Effector memory CD4-positive, alpha-beta T cell (primary cell): ENCODE results near the gene CISH.

Experiments used
- DNase-seq, 3 donors: peaks; one replicate each; pipeline ENCODE4 v3.0.0-alpha.2; 2020
- H3K27ac ChIP-seq: 2 replicates; pipeline ENCODE4 v1.7.0; 2013; ENCODE audit warnings: mild to moderate bottlenecking, low read length, moderate library complexity; ENCODE audit not compliant: insufficient read depth, poor library complexity, severe bottlenecking
- H3K27me3 ChIP-seq: replicated peaks from 2 replicates; pipeline ENCODE4 v1.7.0; 2013; ENCODE audit warnings: mild to moderate bottlenecking, low read length; ENCODE audit not compliant: insufficient read depth, control insufficient read depth, poor library complexity, severe bottlenecking
- H3K36me3 ChIP-seq: 2 replicates; pipeline ENCODE4 v1.7.0; 2013; ENCODE audit warnings: mild to moderate bottlenecking, low read length, moderate library complexity; ENCODE audit not compliant: control insufficient read depth, insufficient read depth
- H3K4me1 ChIP-seq: 2 replicates; pipeline ENCODE4 v1.7.0; 2013; ENCODE audit warnings: low read length, mild to moderate bottlenecking; ENCODE audit not compliant: control insufficient read depth, insufficient read depth, poor library complexity, severe bottlenecking
- H3K4me3 ChIP-seq: 2 replicates; pipeline ENCODE4 v1.7.0; 2013; ENCODE audit warnings: low read length, low read depth, mild to moderate bottlenecking; ENCODE audit not compliant: insufficient read depth, poor library complexity, severe bottlenecking
- H3K9me3 ChIP-seq: 2 replicates; pipeline ENCODE4 v1.7.0; 2013; ENCODE audit warnings: mild to moderate bottlenecking, low read length, moderate library complexity; ENCODE audit not compliant: control insufficient read depth

Gene CISH

DNA sequence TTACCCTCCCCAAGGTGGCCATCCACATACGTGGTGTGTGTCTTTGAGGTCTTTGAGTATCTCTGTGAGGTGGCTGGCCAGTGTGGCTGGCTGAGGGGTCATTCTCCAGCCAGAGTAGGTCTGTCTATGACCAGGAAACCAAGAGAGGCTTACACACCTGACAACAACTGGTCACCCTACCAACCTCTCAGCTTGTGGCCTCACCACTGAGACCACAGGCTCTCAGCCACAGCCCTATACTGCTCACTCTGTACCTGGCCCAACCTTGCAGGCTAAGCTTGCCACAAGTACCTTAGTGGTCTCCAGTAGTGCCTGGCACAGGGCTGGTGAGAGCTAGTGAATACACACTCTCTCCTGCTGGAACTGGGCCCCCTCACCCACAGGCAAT is 37.1 kb downstream of the CISH start:
- peak overlapping the region; percentile 63 for H3K27ac ChIP-seq
- H3K4me1 ChIP-seq, result peaks cover 71% of the 10 kb centered on the region
- no peak for DNase-seq
- no peaks in the 10 kb centered on the region for H3K9me3 ChIP-seq
- no peaks in the 10 kb centered on the region for H3K27me3 ChIP-seq
- peaks cover 14% of the 10 kb centered on the region for H3K36me3 ChIP-seq
- H3K4me3 ChIP-seq, result peak overlapping the region; percentile 7

DNA sequence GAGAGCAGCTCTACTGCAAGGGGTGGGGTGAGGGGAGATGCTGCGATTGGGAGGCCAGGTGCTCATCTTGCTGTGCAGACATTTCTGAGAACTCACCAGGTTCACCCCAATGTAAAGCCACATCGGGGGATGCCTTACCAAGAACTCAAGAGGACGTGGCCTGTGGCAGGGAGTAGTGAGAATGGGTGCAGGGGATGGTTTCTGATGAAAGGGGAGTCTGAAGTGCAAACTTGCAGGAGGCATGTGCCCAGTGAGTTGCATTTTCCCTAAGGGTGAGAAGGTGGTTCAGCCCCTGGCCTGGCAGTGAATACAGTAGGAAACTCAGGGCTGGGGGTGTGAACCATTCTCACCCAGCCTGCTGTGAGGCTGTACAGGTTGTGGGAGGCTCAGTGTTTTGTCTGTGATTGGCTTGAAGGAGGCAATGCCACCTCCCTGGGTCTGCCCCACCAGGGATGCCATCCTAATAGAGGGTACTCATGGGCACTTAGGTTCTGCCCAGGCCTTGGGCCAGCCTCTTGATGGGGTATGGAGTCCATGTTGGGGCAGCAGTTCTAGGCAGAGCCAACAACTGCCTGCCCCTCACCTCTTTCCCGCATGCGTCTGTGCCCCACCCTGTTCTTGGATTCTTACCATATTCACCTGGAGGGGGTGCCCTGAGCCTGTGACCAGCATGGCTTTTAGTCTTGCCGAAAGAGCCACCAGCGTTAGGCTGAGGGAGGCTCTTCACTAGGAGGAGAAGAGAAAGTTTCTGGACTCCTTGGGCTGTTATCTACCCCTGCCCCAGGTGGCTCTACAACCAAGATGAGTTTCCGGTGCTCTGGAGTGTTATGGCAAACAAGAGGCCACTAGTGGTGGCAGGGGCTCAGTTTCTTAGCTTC is 37.8 kb downstream of the CISH start:
- Histone ChIP-seq H3K27ac (peak overlapping the region; percentile 63), H3K27me3 (no peaks in the 10 kb centered on the region), H3K4me3 (peak overlapping the region; percentile 7), H3K36me3 (peaks cover 8% of the 10 kb centered on the region), H3K9me3 (no peaks in the 10 kb centered on the region), H3K4me1 (peaks cover 68% of the 10 kb centered on the region)
- DNase-seq, result peak in 1 of 3 donors; percentile 7

DNA sequence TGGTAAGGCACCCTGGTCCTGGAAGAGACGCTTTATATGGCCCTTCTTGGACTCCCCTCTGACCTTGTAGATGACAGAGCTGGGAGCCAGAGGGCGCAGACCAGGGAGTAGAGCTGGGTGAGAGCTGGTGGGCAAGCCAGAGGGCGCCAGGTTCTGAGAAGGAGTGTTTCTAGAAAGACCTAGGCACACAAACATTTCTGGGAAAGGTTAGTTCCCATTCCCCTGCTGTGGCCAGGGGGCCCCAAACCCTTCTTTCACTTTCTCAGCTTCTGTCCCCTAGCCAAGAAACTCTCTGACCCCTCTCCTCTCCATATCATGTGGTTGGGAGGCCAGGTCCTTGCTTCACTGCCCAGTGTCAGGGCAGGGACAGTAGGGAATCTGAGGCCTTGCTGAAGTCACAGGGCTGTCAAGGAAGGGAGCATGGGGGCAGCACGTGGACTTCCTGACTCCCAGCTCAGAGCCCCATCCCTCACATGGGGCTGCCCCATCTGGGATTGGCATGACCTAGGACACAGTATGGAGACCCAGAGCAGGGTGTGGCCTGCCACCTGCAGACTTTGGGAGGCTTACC is 38.7 kb downstream of the CISH start:
- peak overlapping the region; percentile 63 for H3K27ac ChIP-seq
- no peaks in the 10 kb centered on the region for H3K9me3 ChIP-seq
- H3K27me3 ChIP-seq, result no peaks in the 10 kb centered on the region
- no peak for DNase-seq
- H3K4me3 ChIP-seq, result peak overlapping the region; percentile 6
- H3K4me1 ChIP-seq, result peaks cover 71% of the 10 kb centered on the region
- no peaks in the 10 kb centered on the region for H3K36me3 ChIP-seq

DNA sequence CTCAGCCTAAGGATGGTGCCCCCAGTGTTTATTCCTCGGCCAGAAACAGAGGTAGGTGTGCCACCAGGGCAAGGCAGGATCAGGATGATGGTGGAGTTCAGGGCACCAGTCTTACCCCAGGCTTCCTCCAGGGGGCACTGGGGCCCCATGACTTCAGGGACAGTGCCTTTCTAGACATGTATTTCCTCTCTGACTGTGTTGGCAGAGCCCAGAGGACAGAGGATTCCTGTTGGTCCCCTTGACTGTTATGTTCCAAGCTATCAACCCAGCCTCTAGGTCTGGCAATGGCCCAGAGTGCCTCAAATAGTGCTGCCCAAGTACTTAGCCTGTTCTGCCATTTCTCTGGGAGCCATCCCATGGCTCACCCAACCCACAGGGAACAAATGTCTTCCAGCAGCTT is 39.4 kb downstream of the CISH start:
- peak overlapping the region; percentile 6 for H3K4me3 ChIP-seq
- H3K9me3 ChIP-seq, result no peaks in the 10 kb centered on the region
- DNase-seq, result peak; percentile 62 to 69 (median 65)
- no peaks in the 10 kb centered on the region for H3K27me3 ChIP-seq
- no peaks in the 10 kb centered on the region for H3K36me3 ChIP-seq
- H3K4me1 ChIP-seq, result peaks cover 72% of the 10 kb centered on the region
- peak overlapping the region; percentile 63 for H3K27ac ChIP-seq

DNA sequence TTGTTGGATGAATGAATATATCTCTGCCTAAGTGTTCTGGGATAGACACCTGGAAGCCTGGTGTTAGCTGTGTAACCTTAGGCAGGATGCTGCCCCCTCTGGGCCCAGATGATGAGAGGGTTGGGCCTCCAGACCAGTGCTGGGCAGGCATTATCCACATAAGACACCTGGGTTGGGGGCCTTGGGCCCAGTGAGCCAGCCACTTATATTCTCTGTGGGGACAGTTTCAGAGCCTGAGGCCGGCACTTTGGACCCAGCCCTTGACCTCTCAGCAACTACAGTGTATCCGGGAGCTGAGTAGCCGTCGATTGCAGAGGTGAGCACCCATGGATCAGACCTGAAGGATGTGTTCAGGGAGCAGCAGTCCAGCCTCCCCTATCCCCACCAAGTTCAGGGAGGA is 40.1 kb downstream of the CISH start:
- H3K27ac ChIP-seq, result no peak overlapping the region
- H3K36me3 ChIP-seq, result no peaks in the 10 kb centered on the region
- H3K4me1 ChIP-seq, result peaks cover 77% of the 10 kb centered on the region

DNA sequence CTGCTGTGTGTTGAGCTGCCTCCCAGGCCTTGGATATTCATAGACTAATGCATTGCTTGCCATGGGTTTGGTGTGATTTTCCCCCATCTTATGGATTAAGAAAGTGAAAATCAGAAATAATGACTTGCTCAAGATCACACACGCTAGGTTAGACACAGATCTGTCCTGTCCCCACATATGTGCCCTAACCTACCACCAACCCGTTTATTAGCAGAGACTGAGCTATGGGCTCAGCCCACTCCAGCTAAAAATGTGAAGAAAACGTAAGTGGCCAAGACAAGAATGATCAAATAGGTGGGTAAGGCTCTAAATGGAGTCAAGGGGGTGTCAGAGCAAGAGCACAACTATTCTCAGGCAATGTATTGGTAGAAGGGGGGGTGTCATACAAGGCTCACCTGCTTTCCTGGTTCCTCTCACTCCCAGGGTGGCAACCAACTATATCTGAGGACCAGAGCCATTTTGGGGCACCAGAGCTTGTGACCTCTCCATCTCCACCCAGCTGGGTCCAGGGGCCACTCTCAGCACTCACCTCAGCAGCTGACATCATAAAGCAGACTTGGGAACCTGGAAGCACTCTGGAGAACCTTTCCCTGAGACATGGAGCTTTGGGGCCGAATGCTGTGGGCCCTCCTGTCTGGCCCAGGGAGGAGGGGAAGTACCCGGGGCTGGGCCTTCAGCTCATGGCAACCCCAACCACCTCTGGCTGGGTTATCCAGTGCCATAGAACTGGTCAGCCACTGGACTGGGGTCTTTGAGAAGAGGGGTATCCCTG is 40.9 kb downstream of the CISH start:
- Histone ChIP-seq H3K27ac (peak overlapping the region; percentile 77), H3K9me3 (no peaks in the 10 kb centered on the region), H3K4me1 (peaks cover 71% of the 10 kb centered on the region), H3K4me3 (no peak overlapping the region), H3K36me3 (no peaks in the 10 kb centered on the region), H3K27me3 (no peaks in the 10 kb centered on the region)
- no peak for DNase-seq

More for the DNA sequence above, 40.1 kb downstream of the CISH start:
- DNase-seq, result no peak
- Histone ChIP-seq H3K4me3 (no peak overlapping the region), H3K27me3 (no peaks in the 10 kb centered on the region), H3K9me3 (no peaks in the 10 kb centered on the region)

DNA sequence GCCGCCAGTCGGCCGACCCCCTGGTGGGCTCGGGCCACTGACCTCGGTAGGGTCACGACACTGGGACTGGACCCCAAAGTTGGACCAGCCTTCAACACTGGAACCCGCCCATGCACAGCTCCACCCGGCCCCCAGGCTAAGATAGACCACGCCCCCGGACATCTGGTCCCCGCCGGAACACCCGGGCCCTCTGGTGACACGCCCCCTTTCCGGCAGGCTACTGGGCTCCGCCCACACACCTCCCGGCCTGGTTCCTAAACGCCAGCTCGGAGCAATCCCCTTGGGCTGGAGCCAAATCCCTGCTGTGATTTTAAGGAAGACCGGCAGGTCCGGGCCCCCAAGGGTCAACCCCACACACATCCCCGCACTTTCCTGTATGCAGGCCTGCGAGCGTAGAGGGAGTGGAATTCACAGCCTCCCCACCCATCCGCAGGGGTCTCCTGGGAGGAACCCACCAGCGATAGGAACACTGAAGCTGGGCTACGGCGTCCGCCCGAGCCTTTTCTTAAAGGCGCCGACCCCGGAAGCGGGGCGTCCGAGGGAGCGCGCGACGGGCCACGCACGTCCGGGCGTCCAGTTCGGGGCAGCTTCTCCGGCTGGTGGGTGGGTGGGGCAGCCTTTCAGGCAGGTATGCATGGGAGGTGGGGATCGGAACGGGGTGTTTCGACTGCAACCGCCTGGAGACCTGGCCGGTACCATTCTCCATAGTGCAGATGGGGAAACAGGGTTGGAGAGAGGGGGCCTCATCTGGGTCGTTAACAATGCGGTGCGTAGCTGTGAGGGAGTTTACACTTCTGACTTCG is 42.4 kb downstream of the CISH start, which contains the start of gene HEMK1:
HEMK1 (plus strand) TSS at position 576 of the 803 bp plus-strand sequence. CDS start 1,583 bp downstream, outside the sequence.
- DNase-seq, result peak; percentile 84 to 91 (median 86)
- peak within 1 kb of the TSS; percentile 68 for H3K4me3 ChIP-seq
- H3K4me1 ChIP-seq, result peaks cover 56% of the 10 kb centered on the region
- H3K27me3 ChIP-seq, result no peaks in the 10 kb centered on the region
- H3K27ac ChIP-seq, result peak within 1 kb of the TSS; percentile 79
- no peaks in the 10 kb centered on the region for H3K36me3 ChIP-seq
- no peaks in the 10 kb centered on the region for H3K9me3 ChIP-seq

DNA sequence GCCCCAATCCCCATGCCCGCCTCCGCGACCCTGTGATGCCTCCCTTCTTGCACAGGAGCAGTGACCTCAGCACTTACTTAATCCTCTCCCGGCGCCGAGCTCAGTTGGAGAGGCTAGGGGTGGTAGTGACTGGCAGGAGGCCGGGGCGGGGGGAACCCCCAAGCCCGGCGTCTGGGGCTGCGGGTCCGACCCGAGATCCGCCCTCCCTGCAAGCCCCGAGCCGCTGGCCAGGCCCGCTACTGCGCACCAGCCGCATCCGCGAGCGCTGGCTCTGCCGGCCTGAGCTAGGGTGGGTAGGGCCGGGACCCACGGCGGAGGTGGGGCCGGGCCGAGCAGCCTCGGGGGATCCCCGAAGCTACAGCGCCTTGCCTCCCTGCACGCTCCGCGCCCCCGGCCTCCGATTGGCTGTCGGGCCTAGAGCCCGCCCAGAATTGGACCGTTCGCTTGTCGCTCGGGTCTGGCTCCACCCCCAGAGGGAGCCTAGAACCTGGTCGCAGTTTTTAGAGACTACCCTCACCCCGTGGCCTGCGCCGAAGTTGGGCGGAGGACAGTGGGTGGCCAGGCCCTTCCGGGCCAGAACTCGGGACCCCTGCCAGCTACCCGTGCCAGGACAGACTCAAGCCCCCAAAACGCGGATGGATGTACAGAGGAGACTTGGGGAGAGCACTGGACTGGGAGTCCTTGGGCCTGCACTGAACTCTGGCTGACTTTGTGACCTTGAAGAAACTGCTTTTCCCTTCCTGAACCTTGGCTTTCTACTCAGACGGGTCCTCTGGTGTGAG is 44.0 kb downstream of the CISH start, which contains the start of gene C3orf18:
C3orf18 (minus strand) TSS at position 362 of the 782 bp plus-strand sequence. CDS start 2,048 bp downstream, outside the sequence.
- peak; percentile 88 to 93 (median 90) for DNase-seq
- no peaks in the 10 kb centered on the region for H3K27me3 ChIP-seq
- H3K36me3 ChIP-seq, result no peaks in the 10 kb centered on the region
- no peaks in the 10 kb centered on the region for H3K9me3 ChIP-seq
- H3K4me3 ChIP-seq, result peak within 1 kb of the TSS; percentile 68
- peaks cover 40% of the 10 kb centered on the region for H3K4me1 ChIP-seq
- H3K27ac ChIP-seq, result peak within 1 kb of the TSS; percentile 79

DNA sequence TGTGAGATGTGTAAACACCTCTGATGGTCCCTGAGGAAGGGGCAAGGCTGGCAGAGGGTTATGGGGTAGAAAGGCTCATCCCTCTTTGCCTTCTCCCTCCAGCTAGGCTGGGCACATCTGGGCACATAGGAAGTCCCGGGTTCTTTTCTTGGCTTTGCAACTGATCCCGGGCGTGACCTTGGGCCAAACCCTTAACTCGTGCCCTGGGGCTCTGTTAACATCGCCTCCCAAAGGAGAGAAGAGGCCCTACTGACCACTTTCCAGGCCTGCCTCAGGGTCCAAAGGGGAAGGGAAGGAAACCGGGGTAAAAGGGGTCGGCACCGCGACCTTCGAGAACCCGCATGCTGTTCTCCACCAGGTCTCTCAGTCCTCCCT is 44.6 kb downstream of the CISH start:
- no peaks in the 10 kb centered on the region for H3K9me3 ChIP-seq
- H3K4me3 ChIP-seq, result peak overlapping the region; percentile 68
- peaks cover 34% of the 10 kb centered on the region for H3K4me1 ChIP-seq
- peak overlapping the region; percentile 79 for H3K27ac ChIP-seq
- no peaks in the 10 kb centered on the region for H3K27me3 ChIP-seq
- no peaks in the 10 kb centered on the region for H3K36me3 ChIP-seq
- DNase-seq, result no peak
